GM21528 (cell line): ENCODE results near the gene NXN.
"Not testable (repeated sequence)": the region's sequence is repeated elsewhere in the genome, so short reads cannot be mapped to it uniquely, and the experiment has no call there.

Experiments
- ATAC-seq: cut with Tn5 transposase; IDR thresholded peaks from one replicate; pipeline ENCODE4 v1.9.1; 2021; ENCODE audit warnings: mild to moderate bottlenecking, moderate library complexity; ENCODE audit not compliant: unreplicated experiment, low FRiP score

The NXN gene

GRCh38 chr17:806781-807522, 172.6 kb downstream of the NXN start:
- ATAC-seq: no peak

- ATAC-seq: no peak
Measured at GRCh38 chr17:806346-806745, 173.2 kb downstream of the NXN start.

DNA sequence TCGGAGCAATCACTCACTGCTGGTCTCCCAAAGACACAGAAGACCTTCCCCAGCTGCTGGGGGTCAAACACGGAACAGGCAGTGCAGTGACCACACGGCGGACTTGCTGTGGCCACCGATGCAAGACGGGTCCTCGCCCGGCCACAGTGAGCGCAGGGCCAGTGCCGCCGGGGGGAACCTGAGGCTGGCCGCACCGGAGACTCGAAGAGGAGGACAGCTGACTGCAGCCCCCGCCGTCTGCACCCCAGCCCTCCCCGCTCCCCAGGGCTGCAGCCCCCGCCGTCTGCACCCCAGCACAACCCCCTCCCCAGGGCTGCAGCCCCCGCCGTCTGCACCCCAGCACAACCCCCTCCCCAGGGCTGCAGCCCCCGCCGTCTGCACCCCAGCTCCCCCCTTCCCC, 173.7 kb downstream of the NXN start:
- ATAC-seq: not testable (repeated sequence)

DNA sequence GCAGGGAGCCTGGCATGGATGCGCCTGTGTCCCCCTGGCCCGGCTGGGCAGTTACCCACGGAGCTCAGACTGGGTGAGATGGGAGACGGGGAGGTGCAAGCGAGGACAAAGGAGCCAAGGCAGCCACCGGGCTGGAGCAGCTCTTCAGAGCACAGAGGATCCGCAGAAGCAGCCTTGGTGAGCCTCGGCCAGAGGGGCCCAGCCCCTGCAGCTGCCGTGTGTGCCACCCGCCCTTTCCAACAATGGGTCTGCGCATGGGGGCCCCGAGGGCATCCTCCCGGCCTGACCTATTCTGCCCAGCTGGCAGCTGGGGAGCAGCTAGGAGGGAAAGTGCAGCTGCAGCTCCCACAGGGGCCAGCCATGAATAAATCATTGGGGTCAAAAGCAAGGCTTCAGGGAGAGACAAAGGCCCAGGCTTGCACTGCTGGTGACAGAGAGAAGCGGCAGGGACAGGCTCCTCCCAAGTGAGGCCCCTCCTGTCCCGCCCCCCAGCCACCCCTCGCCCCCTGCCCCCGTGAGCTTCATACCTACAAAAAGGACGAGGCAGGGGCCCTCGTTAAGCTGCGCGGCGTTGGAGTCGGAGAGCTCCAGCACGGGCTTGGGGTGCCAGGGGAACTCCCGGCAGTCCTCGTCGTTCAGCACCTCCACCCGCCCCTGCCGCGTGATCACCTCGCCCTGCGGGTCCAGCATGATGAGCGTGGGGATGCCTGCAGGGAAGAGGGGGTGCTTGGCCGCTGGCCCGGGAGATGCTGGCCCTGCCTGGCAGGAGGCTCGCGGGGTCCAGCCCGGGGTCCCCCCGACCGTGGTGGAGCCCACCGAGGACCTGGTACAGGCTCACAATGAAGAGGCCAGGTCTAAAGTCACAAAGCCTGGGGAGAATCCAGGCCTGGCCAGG, 174.8 kb downstream of the NXN start:
- ATAC-seq: no peak

DNA sequence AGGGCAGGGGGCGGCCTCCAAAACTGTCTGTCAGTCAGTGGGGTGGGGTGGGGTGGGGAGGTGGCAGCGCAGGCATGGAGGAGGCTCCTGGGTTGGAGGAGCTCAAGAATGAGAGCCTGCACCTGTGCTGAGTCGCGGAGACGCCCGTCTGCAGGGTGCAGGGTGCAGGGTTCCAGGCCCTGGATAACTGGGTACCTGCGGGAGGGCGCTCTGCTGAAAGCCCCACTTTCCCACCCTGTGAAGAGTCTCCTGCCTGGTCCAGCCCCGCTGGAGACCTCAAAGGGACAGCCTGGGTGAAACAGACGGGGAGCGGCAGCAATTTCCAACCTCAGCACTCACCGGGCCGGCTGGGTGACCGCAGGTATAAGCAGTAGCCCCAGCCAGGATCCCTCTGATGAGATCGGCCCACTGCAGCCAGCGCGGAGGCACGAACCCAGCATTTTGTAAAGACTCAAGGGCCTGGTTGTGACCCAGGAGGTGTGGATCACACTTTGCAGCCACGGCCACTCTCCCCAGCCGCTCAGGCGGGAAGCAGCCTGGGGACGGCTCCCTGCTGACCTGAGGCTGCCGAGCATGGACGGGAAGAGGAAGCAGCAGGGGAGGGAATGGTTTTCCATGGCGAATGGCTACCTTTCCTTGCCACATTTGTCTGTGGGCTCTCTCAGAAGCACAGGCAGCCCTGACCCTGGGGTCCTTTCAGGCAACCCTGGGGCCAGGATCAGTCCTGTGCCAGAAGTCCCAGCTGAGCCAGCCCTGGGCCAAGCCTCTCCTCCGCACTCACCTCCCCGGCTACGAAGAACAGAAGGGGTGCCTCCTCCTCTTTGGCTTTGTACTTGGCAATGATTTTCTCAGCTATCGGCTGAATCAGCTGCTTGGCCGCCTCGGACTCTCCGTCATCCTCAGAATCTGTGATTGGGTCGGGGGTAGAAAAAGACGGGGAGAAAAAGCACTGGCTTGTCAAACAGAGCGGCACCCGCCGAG, 176.4 kb downstream of the NXN start:
- ATAC-seq: no peak

GRCh38 chr17:802481-802880, 177.1 kb downstream of the NXN start:
- ATAC-seq: no peak

DNA sequence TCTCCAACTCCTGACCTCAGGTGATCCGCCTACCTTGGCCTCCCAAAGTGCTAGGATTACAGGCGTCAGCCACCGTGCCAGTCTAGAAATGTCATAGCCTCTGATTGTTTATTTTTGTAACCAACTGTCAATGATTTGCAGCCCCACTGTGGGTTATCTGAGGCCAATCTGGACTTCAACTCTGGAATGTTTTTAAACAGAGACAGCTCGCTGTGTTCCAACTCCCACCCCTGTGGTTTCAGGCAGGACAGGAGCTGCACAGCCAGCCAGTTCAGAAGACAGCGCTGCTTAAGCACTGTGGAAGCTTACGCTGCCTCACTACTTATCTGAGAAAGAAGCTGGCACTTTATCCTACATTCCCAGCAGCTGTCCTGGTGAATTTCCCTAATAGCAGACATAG, 177.9 kb downstream of the NXN start:
- no peak for ATAC-seq

DNA sequence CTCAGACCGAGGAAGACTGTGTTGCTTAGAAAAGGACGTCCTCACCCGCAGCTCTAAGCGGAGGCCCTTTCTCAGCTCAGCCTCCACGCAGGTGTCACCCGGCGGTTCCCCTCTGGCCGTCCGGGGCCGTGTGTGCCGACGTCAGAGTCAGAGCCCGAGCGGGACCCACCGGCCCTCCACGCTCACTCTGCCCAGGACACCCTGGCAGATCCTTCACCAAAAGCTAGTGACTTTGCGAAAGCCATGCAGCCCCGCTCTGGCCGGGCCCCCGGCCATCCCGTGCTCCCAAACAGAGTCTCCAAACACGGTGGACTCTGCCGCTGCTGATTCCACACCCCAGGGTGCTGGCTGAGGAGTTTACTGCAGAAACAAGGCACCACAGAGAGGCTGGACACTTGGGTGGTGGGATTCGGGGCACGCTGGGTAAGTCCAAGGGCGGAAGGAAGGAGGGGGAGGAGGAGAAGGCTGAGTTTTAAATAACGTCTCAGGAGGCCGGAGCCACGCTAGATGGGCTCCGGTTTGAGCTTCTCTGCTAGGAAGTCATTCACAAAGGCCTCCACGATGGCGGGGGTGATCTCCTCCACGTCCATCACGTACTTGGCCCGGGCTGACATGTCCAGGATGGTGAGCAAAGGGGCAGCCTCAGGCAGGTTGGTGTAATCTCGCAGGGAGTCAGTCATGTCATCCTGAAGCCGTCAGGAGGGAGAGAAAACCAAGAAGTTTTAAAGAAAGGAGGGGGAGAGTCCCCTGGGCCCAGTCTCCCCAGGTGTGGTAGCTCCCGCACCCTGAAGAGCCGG, 178.9 kb downstream of the NXN start:
- ATAC-seq: no peak

DNA sequence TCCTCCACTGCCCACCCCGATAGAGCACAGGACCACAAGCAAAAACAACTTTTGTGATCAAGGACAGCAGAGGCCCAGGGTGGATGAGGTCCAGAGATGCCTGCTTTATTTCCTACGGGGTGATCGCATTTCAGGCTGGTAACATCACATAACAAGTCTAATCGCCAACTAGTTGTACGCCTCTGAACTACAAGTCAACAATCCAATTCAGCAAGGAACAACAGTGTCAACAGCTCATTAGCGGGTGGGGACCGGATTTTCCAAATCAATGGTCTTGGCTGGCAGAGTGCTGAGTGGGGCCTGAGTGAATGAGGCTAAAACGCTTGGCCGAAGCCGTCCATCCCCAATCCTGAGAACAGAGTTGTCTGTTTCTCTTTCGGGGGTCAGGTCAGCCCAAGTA, 180.3 kb downstream of the NXN start:
- no peak for ATAC-seq

GRCh38 chr17:798246-798645, 181.3 kb downstream of the NXN start:
- ATAC-seq: no peak

DNA sequence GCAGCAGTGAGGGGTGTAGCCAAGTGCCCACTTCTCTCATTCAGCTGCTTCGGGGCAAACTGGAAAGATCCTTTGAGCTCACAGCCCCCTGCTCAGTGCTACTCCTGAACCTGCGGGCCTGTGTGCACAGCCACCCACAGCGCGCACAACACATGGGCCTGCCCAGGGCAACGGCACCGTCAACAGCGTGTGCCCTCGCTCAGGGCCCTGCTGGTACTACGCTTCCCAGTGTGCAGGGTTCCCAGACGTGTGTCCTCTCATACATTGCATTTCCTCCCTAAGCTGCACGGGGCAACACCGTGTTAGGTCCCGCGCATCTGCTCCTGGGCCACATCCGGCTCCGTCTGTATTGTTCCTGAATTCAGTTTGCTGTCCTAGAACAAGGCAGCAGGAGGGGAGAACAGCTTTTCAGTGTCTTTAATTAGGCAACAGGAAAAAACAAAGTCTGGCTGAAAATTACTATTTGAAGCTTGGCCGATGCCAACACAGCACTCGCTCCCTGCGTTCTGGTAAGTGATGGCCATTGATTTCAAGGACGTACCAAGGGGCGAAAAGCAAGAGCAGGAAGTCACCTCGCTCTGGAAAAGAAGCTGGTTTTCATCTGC, 182.2 kb downstream of the NXN start:
- ATAC-seq: no peak

- no peak for ATAC-seq
Measured at GRCh38 chr17:796609-797008, 183.0 kb downstream of the NXN start.

DNA sequence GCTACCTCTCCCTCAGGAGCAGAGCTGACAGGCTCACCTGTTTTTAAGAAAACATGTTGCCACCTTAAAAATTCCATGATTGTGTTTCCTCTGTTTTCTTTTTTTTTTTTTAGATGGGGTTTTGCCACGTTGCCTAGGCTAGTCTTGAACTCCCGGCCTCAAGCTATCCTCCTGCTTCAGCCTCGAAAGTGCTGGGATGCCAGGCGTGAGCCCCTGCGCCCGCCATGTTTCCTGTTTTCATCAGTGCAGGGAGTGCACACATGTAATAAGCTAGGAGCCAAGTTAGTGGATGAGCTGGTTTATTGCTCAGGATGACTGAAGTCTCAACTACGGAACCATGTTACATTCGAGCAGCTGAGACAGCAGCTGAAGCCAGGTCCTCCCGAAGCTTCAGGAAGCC, 183.9 kb downstream of the NXN start:
- ATAC-seq: no peak

DNA sequence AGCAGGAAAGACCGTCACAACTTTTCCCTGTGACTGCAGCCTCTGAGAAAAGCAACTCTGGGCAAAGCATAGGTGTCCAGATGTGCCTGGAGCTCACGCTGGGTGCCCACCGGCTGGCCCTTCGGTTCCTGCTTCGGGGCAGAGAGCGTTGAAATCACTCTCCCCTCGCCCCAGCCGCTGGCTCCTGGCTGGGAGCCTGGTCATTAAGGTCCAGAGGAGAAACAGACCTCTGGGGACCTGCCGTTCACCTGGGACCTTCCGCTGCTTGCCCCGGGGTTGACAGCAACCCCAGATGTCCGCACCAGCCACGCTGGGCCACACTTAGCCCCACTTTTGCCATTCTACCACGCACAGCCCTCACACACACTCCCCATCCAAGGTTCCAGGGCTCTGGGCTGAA, 184.3 kb downstream of the NXN start:
- no peak for ATAC-seq

DNA sequence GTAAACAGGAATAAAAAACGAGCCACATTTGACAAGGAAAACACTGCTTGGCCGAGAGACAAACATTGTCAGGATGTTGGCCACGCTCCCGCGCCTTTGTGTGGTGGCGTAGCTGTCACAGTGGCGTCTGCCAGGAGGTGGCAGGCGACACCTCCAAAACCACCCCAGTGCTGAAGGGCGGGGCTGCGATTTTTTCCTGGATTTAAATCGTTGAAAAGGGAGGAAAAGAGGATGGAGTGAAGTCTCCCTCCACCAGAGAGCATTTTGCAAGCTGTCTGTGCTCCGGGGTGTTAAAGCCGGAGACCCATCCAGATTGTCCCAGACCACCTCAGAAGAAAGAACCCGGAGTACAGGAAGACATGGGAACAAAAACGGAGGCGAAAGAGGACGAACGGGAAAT, 184.7 kb downstream of the NXN start:
- ATAC-seq: no peak

- no peak for ATAC-seq
Measured at GRCh38 chr17:792277-792676, 187.3 kb downstream of the NXN start.

DNA sequence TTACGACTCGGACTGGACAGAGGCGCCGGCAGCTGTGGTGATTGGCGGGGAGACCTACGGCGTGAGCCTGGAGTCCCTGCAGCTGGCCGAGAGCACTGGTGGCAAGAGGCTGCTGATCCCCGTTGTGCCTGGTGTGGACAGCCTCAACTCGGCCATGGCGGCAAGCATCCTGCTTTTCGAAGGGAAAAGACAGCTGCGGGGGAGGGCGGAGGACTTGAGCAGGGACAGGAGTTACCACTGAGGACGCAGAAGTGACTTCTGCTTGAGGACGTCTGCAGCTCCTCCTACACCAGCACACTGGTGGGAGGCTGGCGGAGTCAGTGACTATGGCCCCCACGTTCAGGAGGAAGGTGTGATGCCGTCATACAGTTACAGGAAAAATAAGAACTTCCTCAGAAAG, 187.7 kb downstream of the NXN start:
- ATAC-seq: no peak

- not testable (repeated sequence) for ATAC-seq
Measured at GRCh38 chr17:790874-791247, 188.7 kb downstream of the NXN start.
